GM23338 (cell line): ENCODE measurements around the gene GRIK4.

Source experiments
- CREB1 ChIP-seq: fragments of 250-450 bp; sonication (Bioruptor Pico); IDR thresholded peaks from 2 replicates; pipeline ENCODE4 v1.5.0; 2020; ENCODE audit warnings: low read depth, mild to moderate bottlenecking, moderate library complexity
- CTCF ChIP-seq, 2 experiments: fragments of 200-600 bp in 1 of 2; sonication (generic) in 1 of 2; conservative IDR thresholded peaks; 2 replicates each; pipeline versions ENCODE4 v1.5.1 to v1.6.1; 2016 to 2017; ENCODE audit warnings: antibody characterized with exemption in 2 of 2, low read depth in 2 of 2, mild to moderate bottlenecking in 2 of 2, moderate library complexity in 1 of 2
- EZH2 ChIP-seq: fragments of 200-600 bp; sonication (generic); IDR thresholded peaks from one replicate; pipeline ENCODE4 v1.8.0; 2017; ENCODE audit warnings: antibody characterized with exemption, mild to moderate bottlenecking, low read depth; ENCODE audit not compliant: unreplicated experiment
- POLR2AphosphoS5 ChIP-seq: IDR thresholded peaks from 2 replicates; pipeline ENCODE4 v1.6.1; 2016; ENCODE audit warnings: antibody characterized with exemption, low read depth

GRCh38 chr11:120956710-120957495 is 445.4 kb downstream of the GRIK4 start:
- TF ChIP-seq CTCF (conservative IDR thresholded peaks at IDR 0.05; ENCODE audit: low read depth in 2 of 2) (no peak), CREB1 (0 out of 2 replicates have a peak, but pooled peaks have one; percentile 40), EZH2 (no peak), POLR2AphosphoS5 (no peak)
